Hepatocyte (in vitro differentiated cells): ENCODE results near the gene DNMT3A. TPM values are rescaled to one million over a fixed set of nuclear protein-coding genes. Genes with fewer than 3 reads are reported as not detected.

Experiments used
- DNase-seq: peaks from one replicate; pipeline ENCODE4 v3.0.0-alpha.2; 2016; ENCODE audit warnings: low spot score
- H2AFZ ChIP-seq: fragments of 200-600 bp; sonication (generic); 2 replicates; pipeline ENCODE4 v1.6.0; 2016; ENCODE audit warnings: antibody characterized with exemption, mild to moderate bottlenecking
- H3K27ac ChIP-seq: fragments of 200-600 bp; sonication (generic); 2 replicates; pipeline ENCODE4 v1.5.1; 2016; ENCODE audit warnings: mild to moderate bottlenecking
- H3K27me3 ChIP-seq: fragments of 200-600 bp; sonication (generic); 2 replicates; pipeline ENCODE4 v1.6.1; 2016
- H3K36me3 ChIP-seq: fragments of 200-600 bp; sonication (generic); replicated peaks from 2 replicates; pipeline ENCODE4 v1.5.1; 2016; ENCODE audit warnings: low read depth; ENCODE audit not compliant: insufficient read depth
- H3K4me1 ChIP-seq: fragments of 200-600 bp; sonication (generic); 2 replicates; pipeline ENCODE4 v1.5.1; 2016; ENCODE audit warnings: mild to moderate bottlenecking, moderate library complexity; ENCODE audit not compliant: insufficient read depth
- H3K4me2 ChIP-seq: fragments of 200-600 bp; sonication (generic); 2 replicates; pipeline ENCODE4 v1.6.0; 2016
- H3K4me3 ChIP-seq: fragments of 200-600 bp; sonication (generic); 2 replicates; pipeline ENCODE4 v1.5.1; 2016; ENCODE audit warnings: mild to moderate bottlenecking
- H3K79me2 ChIP-seq: fragments of 200-600 bp; sonication (generic); 2 replicates; pipeline ENCODE4 v1.6.0; 2017; ENCODE audit warnings: mild to moderate bottlenecking
- H3K9me2 ChIP-seq: fragments of 200-600 bp; sonication (generic); replicated peaks from 2 replicates; pipeline ENCODE4 v1.6.0; 2017; ENCODE audit warnings: mild to moderate bottlenecking; ENCODE audit not compliant: insufficient read depth
- H3K9me3 ChIP-seq: fragments of 200-600 bp; sonication (generic); 2 replicates; pipeline ENCODE4 v1.5.1; 2016; ENCODE audit warnings: low read depth, mild to moderate bottlenecking
- H4K20me1 ChIP-seq: fragments of 200-600 bp; sonication (generic); 2 replicates; pipeline ENCODE4 v1.6.0; 2016; ENCODE audit warnings: mild to moderate bottlenecking; ENCODE audit not compliant: insufficient read depth, poor library complexity, severe bottlenecking
- CTCF ChIP-seq: fragments of 200-600 bp; sonication (generic); IDR thresholded peaks from 2 replicates; pipeline ENCODE4 v1.5.1; 2016; ENCODE audit warnings: antibody characterized with exemption, mild to moderate bottlenecking; ENCODE audit not compliant: poor library complexity
- EZH2 ChIP-seq: fragments of 200-600 bp; sonication (generic); IDR thresholded peaks from 2 replicates; pipeline ENCODE4 v1.6.1; 2016; ENCODE audit warnings: antibody characterized with exemption, mild to moderate bottlenecking, borderline replicate concordance
- EZH2phosphoT487 ChIP-seq: fragments of 200-600 bp; sonication (generic); IDR thresholded peaks from one replicate; pipeline ENCODE4 v1.6.1; 2018; ENCODE audit warnings: antibody characterized with exemption, mild to moderate bottlenecking, low read depth, moderate library complexity; ENCODE audit not compliant: unreplicated experiment, severe bottlenecking
- WGBS: methylation state at CpG from one replicate; pipeline ENCODE4 v1.1.6; 2016; ENCODE audit warnings: low lambda C conversion rate; ENCODE audit errors: missing lambda C conversion rate; 5-methylcytosine and 5-hydroxymethylcytosine counted together
- polyA plus RNA-seq: library from polyadenylated mRNA; unstranded; fragments of >200 nt; fragmentation: Nextera tagmentation; extraction: Ambion mirVana; gene quantifications from 2 replicates; pipeline ENCODE4 v1.2.1, GENCODE V29; 2016
- total RNA-seq: library from RNA; depleted of rRNA; stranded (reverse); fragments of >200 nt; gene quantifications from 2 replicates; pipeline ENCODE4 v1.2.3, GENCODE V29; 2014

Gene DNMT3A
- total and polyA plus RNA-seq, 2 experiments from 2014 or later = 28.3 to 43.8 TPM

GRCh38 chr2:25227576-25227975 lies 114.1 kb downstream of the DNMT3A start:
- Histone ChIP-seq H3K4me1 (peaks cover 7% of the 10 kb centered on the region), H3K27me3 (no peaks in the 10 kb centered on the region), H3K36me3 (no peaks in the 10 kb centered on the region), H2AFZ (no peak overlapping the region), H3K79me2 (no peaks in the 10 kb centered on the region), H3K27ac (no peak overlapping the region), H4K20me1 (no peaks in the 10 kb centered on the region), H3K9me3 (no peaks in the 10 kb centered on the region), H3K4me3 (no peak overlapping the region), H3K9me2 (no peaks in the 10 kb centered on the region), H3K4me2 (no peak overlapping the region)
- no peak for DNase-seq
- 91% methylated on average over 7 of the region's 7 CpGs for WGBS
- no peak for TF ChIP-seq EZH2phosphoT487
- TF ChIP-seq EZH2 = no peak
- TF ChIP-seq CTCF = no peak

- Histone ChIP-seq H3K27me3 (no peaks in the 10 kb centered on the region), H2AFZ (no peak overlapping the region), H3K9me3 (no peaks in the 10 kb centered on the region), H3K9me2 (no peaks in the 10 kb centered on the region), H3K79me2 (no peaks in the 10 kb centered on the region), H3K4me1 (peaks cover 7% of the 10 kb centered on the region), H3K27ac (no peak overlapping the region), H4K20me1 (no peaks in the 10 kb centered on the region), H3K4me3 (no peak overlapping the region), H3K4me2 (no peak overlapping the region), H3K36me3 (no peaks in the 10 kb centered on the region)
- 98% methylated on average over 4 of the region's 4 CpGs for WGBS
- no peak for TF ChIP-seq EZH2
- TF ChIP-seq EZH2phosphoT487 = no peak
- TF ChIP-seq CTCF = no peak
- DNase-seq = no peak
Observed at GRCh38 chr2:25226827-25227226, 114.9 kb downstream of the DNMT3A start.

- Histone ChIP-seq H3K4me3 (no peak overlapping the region), H3K9me2 (no peaks in the 10 kb centered on the region), H3K4me1 (no peaks in the 10 kb centered on the region), H3K27me3 (no peaks in the 10 kb centered on the region), H3K4me2 (no peak overlapping the region), H3K79me2 (no peaks in the 10 kb centered on the region), H3K36me3 (no peaks in the 10 kb centered on the region), H2AFZ (no peak overlapping the region), H3K9me3 (no peaks in the 10 kb centered on the region), H3K27ac (no peak overlapping the region), H4K20me1 (no peaks in the 10 kb centered on the region)
- TF ChIP-seq CTCF (no peak), EZH2phosphoT487 (no peak), EZH2 (no peak)
- DNase-seq = no peak
- WGBS = 71% methylated on average over 5 of the region's 5 CpGs
Observed at GRCh38 chr2:25222477-25223121, 119.1 kb downstream of the DNMT3A start.
